Renal cortex interstitium (tissue), 11 donors: ENCODE results near the gene IL18. TPM values are rescaled to one million over a fixed set of nuclear protein-coding genes. Genes with fewer than 3 reads are reported as not detected.
A peak's percentile ranks its signal among the peaks of the same experiment; 100 is the strongest.
"Not testable (repeated sequence)": the region's sequence is repeated elsewhere in the genome, so short reads cannot be mapped to it uniquely, and the experiment has no call there.

Source experiments
- DNase-seq, 11 donors: peaks; one replicate each; pipeline ENCODE4 v3.0.0-alpha.2; 2013; ENCODE audit warnings: low read depth in 9 of 11, low spot score in 4 of 11; ENCODE audit errors: extremely low read depth in 1 of 11
- polyA plus RNA-seq, 3 donors: library from polyadenylated mRNA; unstranded; fragments of 120-200 nt; gene quantifications; one replicate each; pipeline ENCODE4 v1.2.1, GENCODE V29; 2013; ENCODE audit not compliant: insufficient read length in 3 of 3

Gene IL18
- polyA plus RNA-seq, 3 donors, result 5.3 to 12.5 (median 8.3) TPM

GRCh38 chr11:112143597-112143996 is 20.3 kb downstream of the IL18 start:
- no peak for DNase-seq

- DNase-seq, result no peak
These were observed 29.4 kb downstream of the IL18 start for GRCh38 chr11:112134473-112134872.

DNA sequence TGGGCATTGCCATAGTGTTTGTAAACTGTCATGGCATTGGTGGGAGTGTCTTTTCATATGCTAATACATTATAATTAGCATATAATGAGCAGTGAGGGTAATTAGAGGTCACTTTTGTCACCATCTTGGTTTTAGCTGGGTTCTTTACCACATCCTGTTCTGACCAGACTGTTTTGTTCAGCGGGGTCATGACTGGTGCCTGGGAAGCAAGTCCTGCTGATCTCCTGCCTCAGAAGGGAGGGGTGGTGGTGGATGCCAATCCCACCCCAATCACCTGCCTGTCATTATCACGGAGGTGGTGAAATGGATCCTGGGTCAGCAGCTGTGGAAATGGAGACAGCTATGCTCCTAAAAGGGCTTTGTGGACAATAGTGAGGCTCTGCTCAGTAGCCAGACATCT is 31.2 kb downstream of the IL18 start:
- DNase-seq, result no peak

- DNase-seq, result no peak
These were observed 34.2 kb downstream of the IL18 start for GRCh38 chr11:112129656-112130055.

GRCh38 chr11:112128483-112129121 is 35.3 kb downstream of the IL18 start:
- DNase-seq, result peak in 5 of 11 donors; percentile 4 to 24 (median 10)

GRCh38 chr11:112127056-112127455 is 36.8 kb downstream of the IL18 start:
- no peak for DNase-seq

- DNase-seq, result no peak
These were observed 40.8 kb downstream of the IL18 start for GRCh38 chr11:112123129-112123528.

- DNase-seq, result no peak
These were observed 41.8 kb downstream of the IL18 start for GRCh38 chr11:112121981-112122615.

DNA sequence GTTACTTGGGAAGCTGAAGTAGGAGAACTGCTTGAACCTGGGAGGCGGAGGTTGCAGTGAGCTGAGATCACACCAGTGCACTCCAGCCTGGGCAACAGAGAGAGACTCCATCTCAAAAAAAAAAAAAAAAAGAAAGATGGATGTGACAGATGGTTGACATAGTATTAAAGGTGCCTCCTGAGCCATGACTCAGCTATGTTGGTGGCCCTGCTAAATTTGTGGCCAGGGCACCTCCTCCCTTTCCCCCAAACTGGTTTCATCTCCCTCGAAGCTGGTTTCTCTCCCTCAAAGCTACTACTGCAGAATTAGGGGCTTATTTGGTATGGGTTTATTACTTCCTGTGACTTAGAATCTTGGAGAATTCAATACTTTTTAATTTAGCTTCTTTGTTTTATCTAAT is 45.7 kb downstream of the IL18 start:
- no peak for DNase-seq

DNA sequence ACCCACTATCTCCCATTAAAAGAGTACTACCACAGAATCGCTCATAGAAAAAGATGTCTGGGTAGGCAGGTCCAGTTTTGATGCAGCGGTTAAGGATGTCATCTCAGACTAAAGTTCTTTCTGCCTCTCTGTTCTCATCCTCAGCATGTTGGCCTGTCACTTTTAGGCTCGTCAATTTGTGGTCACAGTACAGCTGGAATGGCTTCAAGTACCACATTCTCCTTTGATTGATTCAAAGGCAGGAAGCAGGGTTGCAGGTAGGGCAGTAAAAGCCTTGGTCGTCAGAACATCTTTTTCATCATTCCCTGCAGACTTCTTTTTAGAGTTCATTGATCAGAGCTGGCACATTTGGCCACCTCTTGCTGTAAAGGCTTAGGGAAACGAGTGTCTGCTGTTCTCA is 48.5 kb downstream of the IL18 start:
- DNase-seq, result no peak

- no peak for DNase-seq
These were observed 49.4 kb downstream of the IL18 start for GRCh38 chr11:112114460-112114859.

GRCh38 chr11:112113539-112114457 is 50.1 kb downstream of the IL18 start:
- peak in 8 of 11 donors; percentile 10 to 35 (median 22) for DNase-seq

GRCh38 chr11:112106070-112106469 is 57.8 kb downstream of the IL18 start:
- DNase-seq, result no peak

GRCh38 chr11:112103446-112103845 is 60.4 kb downstream of the IL18 start:
- DNase-seq, result no peak

DNA sequence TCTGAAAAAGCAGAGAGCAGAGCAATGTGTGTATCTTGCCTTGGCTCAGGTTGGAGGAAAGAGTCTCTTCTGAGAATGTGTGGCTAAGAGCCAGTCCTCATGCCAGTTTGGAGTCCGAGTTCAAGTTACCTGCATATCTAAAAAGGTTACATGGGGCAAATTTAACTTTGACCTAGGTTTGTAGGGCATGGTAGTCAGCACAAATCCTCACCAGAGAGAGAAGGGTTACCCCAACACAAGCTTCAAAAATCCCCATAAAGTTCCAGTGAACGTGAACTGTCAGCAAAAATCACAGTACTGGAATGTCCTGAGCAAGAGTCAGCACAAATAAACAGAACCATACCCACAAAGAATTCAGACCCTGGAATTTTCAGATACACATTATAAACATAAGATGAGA is 63.4 kb downstream of the IL18 start:
- no peak for DNase-seq

DNA sequence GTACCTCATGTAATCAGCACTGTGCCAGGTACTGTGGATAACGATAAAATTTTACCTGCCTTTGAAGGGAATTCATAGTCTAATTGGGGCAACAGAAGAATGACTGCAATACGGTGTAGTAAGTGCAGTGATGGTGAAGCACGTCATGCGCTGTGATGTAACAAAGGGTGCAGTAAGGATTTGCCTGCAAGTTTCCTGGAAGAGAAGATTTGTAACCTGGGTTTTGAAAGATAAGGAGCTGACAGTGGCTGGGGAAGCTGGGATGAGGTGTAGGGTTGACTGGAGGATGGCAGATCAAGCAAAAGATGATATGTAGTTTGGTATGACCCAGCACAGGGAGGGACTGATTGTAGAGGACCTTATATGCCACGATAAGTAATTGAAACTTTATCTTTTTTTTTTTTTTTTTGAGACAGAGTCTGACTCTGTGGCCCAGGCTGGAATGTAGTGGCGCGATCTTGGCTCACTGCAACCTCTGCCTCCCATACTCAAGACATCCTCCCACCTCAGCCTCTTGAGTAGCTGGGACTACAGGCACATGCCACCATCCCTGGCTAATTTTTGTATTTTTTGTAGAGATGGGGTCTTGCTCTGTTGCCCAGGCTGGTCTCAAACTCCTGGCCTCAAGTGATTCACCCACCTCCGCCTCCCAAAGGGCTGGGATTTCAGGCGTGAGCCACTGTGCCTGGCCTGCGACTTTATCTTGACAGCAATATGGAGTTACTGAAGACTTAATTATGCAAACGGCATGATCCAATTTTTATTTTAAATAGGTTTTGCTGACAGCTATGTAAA is 66.0 kb downstream of the IL18 start:
- DNase-seq, result no peak

DNA sequence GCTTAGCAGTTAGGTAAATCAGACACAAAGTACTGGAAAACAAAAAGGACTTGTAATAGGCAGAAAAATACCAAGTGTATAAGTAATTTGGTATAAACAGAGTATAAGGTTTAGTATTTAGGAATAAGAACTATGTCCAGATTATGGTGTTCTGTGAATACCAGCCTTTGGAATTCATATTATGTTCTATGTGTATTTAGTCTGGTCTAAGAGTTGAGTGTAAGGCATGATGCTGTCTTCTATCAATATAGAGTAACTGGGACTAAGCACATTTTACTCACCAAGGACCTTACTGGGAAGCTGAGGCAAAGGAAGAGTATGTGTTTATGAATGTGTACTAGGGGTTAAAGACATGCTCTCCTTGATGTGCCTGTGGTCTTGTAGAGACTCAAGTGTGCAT is 67.7 kb downstream of the IL18 start:
- DNase-seq, result no peak

- not testable (repeated sequence) for DNase-seq
These were observed 68.6 kb downstream of the IL18 start for GRCh38 chr11:112095302-112095701.
